NCI-H1417 (cell line): Measurements from ENCODE around the gene RGMA.
"Not testable (repeated sequence)": the region's sequence is repeated elsewhere in the genome, so short reads cannot be mapped to it uniquely, and the experiment has no call there.

Experiments used
- DNase-seq, 3 experiments: peaks; one replicate each; lab custom pipeline; 2025; lab: John Stamatoyannopoulos, UW

RGMA gene

DNA sequence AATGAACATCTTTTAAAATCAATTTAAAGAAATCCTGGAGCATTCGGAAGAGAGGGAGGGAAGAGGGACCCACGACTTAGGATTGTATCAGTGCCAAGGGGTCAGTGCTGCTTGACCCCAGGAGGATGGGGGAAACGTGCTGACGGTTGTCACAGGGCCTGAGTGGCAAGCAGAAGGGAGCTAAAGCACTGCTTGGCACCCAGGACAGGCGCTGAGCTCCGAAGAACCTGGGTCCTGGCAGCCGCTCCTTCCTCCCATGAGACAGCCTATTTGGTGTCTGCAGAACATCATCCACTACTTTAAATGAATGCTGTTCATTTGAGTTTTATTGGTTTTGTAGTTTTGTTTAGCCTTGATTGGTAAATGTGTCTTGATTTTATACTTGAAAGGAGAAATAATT lies 54.5 kb downstream of the RGMA start:
- DNase-seq, result no peak

DNA sequence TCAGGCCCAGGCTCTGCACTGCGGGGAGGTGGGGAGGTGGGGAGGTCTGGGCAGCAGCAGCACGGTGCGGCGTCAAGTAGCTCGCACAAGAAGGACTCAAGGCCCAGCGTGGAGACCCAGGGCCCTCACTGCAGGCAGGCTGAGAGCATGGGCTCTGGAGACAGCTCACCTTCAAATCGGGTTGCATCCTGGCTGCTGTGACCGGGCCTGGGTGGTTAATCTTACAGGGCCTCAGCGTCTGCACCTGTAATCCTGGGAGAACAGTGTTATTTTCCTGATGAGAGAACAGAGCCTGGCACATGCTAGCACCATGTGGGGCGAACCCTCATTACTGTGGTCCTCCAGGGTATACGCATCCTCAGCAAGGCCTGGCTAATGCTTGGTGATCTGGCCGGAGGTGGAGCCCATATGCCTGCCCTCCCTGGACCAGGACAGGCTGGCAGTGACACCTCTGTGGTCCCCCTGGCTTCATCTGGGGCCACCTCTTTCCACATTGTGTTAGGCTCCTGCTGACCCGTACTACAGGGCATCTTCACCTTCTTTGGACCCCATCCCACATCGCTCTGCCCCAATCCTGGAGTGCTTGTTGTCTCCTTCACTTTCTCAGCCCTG lies 55.5 kb downstream of the RGMA start:
- no peak for DNase-seq

DNA sequence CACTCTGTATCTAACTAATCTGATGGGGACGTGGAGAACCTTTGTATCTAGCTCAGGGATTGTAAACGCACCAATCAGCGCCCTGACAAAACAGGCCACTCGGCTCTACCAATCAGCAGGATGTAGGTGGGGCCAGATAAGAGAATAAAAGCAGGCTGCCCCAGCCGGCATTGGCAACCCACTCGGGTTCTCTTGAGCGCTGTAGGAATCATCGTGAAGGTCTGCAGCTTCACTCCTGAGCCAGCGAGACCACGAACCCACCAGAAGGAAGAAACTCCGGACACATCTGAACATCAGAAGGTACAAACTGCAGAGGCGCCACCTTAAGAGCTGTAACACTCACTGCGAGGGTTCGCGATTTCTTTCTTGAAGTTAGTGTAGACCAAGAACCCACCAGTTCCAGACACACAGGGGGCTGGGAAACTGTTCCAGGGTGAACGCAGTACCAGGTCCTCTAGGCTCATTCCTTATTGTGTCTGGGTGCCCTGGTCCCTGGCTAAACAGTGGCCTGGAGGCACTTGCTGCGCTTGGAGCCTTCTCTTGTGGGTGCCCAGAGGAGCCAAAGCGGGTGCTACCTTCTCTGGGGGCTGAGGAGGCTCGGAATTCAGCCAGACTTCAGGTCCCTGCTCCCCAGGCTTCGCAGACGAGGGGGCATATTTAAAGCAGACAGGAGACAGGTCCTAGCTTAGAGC lies 56.4 kb downstream of the RGMA start:
- DNase-seq, result not testable (repeated sequence)

DNA sequence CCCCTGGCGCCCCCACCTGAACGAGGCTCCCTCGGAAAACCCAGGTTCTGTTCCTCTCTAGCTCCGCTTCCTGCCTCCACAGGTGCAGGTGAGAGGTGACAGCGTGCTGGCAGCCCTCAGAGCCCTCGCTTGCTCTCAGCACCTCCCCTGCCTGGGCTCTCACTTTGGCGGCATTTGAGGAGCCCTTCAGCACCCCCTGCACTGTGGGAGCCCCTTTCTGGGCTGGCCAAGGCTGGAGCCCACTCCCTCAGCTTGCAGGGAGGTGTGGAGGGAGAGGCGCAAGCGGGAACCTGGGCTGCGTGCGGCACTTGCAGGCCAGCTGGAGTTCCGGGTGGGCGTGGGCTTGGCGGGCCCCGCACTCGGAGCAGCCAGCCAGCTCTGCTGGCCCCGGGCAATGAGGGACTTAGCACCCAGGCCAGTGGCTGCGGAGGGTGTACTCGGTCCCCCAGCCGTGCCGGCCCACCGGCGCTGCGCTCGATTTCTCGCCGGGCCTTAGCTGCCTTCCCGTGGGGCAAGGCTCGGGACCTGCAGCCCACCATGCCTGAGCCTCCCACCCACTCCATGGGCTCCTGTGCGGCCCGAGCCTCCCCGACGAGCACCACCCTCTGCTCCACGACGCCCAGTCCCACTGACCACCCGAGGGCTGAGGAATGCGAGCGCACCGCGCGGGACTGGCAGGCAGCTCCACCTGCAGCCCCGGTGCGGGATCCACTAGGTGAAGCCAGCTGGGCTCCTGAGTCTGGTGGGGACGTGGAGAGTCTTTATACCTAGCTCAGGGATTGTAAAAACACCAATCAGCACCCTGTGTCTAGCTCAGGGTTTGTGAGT lies 57.2 kb downstream of the RGMA start:
- not testable (repeated sequence) for DNase-seq

DNA sequence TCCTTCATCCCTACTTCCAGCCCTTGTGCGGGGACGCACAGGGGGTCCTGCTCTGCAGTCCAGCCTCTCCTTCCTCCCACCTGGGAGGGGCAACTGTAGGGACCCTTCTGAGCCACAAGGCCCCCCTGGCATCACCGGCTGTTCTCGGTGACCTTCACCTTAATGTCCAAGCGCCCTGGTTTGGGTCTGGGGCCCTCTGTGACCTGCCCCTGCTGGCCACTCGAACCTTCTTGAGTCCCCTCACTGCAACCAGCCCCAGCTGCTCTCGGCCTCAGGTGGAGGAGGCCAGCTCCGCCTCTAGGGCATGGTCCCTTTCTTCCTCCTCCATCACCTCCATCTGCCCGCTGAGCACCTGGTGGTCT lies 57.9 kb downstream of the RGMA start:
- DNase-seq, result no peak

DNA sequence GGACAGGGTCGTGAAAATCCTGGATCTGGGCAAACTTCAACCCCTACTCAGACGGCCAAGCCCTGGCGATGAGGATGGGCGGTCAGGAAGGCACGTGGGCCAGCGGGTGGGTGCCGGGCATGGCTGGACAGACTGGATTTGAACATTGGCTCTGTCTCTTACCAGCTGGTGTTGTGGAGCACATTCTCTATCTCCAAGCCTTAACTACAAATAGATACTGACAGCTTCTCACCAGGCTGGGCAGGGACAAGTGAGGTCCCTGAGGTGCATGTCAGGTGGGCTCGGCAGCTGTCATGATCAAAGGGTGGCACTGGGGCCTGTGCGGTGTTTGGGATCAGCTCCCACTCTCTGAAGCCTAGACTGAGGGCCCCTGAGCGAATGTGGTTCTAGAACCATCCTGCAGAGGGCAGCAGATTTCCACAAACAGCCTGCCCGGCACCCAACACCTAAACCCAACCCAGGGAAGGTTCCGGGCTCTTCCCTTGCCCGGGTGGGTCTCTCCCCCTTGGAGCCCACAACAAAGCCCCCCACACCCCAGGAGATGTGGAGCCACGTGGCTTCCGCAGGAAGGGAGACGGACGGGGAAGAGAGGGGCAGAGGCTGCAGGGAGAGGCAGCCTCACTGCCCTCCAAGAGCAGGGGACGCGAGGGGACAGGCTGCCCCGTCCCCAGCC lies 58.4 kb downstream of the RGMA start:
- peak; percentile 56 to 80 (median 64) for DNase-seq

DNA sequence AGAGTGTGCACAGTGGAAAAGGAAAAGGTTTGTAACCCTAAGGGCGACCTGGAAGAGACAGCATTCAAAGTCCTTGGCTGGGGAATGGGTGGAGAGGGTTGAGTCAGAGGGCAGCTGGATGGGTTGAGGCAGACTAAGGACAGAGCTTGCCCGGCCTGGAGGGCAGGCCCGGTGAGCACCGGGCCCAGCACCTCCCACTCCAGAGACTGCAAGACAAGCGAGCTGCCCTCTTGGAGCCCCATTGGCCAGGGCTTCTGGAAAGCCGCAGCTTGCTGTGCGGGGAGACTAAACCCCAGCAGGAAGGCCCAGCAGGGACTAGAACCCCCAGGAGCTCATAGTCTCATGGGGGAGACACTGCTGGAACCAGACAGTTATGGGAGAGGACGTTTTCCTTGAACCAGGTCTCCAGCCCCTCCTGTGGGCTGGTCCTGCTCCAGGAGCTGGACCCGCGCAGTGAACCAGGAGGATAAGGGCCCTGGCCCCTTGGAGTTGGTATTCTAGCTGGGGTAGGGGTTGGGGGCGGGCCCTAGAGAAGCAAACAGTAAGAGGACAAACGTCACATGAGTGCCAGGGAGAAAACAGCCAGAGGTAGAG lies 59.1 kb downstream of the RGMA start:
- peak in 2 of 3 experiments; percentile 37 to 48 for DNase-seq

DNA sequence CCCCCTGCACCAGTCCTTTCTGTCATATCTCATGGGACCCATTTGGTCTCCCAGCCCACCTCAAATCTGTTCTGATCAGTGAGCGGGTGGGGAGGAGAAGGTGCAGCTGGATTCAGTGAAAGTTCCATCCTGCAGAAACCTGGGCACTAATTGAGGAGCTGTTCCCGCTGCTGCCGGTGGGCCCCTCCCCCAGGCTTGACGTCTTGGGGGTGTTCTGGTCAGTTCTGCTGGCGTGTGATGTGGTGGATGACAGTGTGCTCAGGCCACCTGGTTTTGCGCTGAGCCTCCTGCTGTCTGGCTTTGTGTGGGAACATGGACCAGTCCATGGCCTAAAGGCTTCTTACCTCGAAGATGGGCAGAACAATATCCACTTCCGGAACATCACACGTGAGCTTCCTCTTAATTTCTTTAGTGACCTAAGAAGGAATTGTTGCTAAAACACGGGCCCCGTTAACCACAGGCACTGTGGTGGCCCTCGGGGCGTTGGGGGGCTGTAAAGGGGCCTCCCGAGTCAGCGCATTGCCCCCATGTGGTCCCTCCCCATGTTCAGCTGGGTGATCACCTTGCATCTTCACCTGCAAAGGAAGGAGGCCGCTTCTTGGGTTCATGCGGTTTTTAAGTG lies 59.7 kb downstream of the RGMA start:
- peak in 1 of 3 experiments; percentile 52 for DNase-seq

DNA sequence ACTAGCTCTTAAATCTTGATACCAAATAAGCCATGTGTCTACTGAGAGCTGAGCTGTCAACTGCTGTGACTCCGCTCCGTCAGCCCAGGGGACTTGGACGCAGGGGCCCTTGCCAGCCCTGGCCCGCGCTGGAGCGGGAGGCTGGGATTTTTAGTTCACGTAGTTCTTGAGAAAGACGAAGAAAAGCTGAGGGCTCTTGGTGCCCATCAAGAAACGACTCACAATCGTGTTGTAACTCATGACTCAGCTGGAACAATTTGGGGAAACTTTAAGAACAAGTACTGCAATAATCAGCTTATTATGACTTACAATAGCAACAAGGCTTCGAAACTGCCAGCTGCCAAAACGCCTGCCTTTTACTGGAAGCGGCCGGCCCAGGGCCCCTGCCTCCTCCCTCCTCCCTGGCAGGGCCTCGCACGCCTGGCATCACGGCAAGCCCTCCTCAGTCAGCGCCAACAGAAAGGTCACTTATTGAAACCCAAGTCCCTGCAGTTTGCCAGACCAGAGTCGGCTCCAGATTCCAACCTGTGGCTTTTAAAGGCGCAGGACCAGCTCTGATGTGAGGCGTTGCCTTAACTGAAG lies 60.3 kb downstream of the RGMA start:
- DNase-seq, result peak in 1 of 3 experiments; percentile 44

DNA sequence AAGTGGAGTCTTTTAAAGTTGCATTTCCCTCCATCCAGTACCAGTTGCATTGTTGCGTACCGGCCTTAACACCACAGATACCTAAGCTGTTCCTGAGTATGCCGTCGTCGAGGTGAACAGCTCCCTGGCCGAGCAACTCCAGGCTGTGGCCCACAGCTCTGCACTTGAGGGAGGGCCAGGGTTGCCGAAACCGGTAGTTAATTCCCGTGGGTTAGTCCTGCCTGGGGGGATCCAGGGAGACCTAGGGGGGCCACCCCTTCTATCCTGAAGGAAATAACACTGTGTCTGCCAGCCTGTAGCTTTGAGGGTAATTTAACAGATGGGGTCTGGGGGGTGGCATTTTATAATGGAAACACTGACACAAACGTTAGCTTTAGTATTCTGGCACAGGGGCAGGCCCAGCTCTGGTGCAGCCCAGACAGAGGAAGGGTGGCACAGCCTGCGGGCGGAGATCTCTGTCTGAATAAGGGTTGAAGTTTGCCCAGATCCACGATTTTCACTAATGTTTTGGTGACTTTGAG lies 60.8 kb downstream of the RGMA start:
- no peak for DNase-seq

DNA sequence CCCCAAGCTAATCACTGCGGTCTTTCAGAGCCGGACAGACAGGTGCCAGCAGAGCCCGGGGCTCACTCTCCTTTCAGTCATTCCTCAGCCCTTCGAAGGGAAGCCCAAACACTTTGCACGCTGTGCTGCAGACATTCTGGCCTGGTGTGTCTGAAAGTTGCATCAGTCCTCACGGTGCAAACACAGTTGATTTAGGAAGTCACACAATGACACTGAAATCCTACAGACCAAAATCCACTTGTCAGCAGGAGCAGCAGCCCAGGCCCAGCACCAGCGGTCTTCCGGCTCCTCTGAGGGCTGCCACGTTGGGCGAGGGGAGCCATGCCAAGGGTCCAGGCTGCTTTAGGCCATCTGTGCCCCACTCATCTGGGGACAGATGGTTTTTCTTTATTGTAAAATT lies 61.6 kb downstream of the RGMA start:
- DNase-seq, result no peak

DNA sequence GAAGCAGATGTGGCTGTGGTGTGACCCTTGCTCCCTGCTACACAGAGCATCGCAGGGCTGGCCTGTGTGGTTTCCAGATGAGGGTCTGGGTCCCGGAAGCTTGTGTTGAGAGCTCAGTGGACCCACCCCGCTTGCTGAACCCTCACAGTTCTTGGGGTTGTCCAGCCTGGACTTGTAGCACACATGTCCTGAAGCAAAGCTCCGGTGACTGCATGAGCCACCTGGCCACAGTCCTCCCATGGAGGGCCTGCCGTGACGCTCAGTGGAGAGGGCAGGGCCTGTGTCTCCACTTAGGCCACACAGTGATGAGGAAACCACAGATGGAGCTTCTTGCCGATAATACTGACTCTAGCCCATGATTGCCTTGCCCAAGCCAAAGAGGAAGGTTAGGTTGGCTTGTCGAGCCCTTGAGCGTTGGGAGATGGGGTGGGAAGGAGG lies 62.6 kb downstream of the RGMA start:
- DNase-seq, result no peak

DNA sequence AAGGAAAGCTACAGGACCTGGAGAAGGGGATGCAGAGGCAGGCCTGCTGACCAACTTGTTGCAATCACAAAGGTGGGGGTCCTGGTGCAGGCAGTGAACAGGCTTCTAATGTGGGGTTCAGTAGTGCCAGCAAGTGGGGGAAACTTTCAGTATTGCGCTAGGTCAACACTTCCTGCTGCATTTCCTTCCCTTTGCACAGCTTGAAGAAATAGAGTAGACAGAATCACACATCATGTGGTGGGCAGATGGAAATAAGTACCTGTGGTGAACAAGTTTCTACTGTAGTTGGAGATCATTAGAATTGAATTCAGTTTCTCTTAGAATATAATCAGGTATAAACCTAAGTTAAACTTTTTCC lies 63.4 kb downstream of the RGMA start:
- no peak for DNase-seq

DNA sequence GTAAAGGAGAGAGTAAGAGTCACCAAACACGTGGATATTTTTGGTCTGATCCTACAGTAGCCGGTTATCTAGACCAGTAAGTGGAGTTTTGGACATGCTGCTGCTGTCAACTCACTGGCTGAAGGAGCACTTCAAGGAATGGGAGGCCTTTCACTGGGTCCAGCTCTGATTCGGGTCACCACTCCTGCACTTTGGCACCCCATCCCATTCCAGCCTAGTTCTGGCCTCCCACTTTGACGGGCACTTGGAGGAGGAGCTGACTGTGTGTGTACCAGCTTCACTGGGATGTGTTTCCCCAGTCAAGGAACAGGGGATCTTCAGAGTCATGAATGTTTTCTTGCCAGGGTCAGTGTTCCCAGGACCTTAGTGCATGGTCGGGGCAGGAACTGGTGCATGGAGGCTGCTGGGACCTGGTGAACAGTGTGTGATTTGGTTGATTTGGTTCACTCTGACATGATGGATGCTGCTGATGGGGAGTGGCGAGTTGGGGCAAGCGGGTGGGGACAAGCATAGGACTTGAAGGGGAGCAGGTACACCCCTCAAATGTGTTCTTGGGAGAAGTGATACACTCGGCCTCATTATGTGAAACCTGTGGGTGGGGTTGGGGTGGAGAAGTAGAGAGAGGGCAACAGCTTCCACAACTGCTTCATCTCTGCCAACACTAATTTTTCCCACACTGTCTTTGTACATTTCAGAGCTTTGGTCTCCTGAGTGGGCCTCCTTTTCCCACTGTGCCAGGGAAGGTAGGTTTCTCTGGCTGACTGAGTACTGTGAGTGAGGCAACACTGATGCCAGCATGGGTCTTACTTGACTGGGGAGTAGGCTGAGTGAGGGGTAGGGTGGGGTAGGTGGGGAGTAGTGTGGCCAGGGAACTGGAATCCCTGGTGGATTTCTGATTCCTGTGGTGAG lies 64.0 kb downstream of the RGMA start:
- no peak for DNase-seq

DNA sequence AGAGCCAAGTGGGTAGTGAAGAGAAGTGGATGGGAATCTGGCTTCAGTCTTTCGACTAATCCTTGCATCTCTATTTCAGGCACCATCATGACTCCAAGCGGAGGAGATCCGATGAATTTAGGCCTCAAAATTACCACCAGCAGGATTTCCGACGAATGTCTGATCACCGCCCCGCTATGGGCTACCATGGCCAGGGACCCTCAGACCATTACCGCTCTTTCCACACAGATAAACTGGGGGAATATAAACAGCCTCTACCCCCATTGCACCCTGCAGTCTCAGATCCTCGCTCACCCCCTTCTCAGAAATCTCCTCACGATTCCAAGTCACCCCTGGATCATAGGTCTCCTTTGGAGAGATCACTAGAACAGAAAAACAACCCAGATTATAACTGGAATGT lies 64.7 kb downstream of the RGMA start:
- DNase-seq, result no peak

DNA sequence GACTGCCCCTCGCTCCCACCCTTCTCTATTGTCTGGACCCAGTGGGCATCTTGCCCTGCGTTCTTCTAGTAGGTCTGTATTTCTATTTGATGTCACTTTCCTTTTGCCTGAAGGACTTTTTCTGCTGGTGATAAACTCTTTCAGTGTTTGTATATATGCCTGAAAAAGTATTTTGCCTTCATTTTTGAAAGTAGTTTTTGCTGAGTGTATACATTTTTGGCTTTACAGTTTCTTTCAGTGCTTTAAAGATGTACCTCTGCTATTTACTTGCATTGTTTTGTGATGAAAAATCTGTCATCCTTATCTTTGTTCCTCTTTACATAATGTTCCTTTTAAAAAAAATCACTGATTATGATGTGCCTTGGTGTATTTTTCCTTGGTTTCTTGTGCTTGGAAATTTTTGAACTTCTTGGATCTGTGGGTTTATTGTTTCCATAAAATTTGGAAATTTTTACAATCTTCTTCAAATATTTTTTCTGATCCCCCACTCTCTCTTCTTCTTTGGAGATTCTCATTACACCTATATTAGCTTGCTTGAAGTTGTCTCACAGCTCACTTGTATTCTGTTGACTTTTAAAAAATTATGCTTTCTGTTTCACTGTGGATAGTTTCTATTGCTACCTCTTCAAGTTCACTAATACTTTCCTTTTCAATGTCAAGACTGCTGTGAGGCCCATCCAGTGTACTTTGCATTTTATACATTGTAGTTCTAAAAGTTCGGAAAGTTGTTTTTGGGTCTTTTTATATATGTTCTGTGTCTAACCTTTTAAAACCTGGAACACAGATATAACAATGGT lies 67.8 kb downstream of the RGMA start:
- no peak for DNase-seq

DNA sequence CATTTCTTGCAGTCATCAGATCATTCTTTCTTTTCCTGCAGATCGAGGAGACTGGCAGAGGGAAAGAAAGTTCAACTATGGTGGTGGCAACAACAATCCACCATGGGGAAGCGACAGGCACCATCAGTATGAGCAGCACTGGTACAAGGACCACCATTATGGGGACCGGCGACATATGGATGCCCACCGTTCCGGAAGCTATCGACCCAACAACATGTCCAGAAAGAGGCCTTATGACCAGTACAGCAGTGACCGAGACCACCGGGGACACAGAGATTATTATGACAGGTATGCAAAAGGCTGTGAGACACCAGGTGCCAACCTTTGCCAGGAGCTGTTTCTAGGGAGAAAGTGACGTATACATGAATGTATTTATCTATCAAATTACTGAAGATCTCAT lies 69.0 kb downstream of the RGMA start:
- DNase-seq, result no peak

DNA sequence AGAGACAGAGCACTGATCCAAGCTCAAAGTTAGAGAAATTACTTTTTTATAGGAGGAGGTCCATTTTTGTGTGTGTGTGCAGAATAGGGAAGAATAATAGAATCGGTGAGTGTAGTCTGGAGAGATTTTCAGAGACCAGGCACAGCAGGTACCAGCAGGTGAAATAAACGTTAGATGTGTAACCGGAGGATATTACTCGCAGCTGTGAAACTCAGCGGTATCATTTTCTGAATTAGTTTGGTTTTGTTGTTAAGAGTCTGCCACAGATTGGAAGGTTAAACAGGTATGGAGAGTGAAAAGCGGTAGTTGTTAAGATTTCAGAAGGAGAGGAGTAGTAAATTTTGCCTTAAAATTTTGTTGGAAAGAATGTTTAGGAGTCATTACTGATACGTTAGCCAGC lies 69.9 kb downstream of the RGMA start:
- no peak for DNase-seq

DNA sequence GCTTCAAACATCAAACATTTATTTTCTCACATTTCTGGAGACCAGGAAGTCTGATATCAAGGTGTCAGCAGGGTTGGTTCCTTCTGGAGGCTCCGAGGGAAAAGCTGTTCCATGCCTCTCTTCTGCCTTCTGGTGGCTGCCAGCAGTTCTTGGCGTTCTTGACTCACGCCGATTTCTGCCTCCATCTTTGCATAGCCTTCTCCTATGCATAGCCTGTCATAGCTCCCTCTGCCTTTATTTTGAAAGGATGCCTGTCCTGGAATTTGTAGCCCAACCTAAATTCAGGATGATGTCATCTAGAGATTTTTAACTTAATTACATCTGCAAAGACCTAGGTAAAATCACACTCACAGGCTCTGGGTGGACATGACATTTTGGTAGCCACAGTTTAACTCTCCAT lies 70.4 kb downstream of the RGMA start:
- DNase-seq, result peak in 1 of 3 experiments; percentile 45
